ENCODE results near the gene KCNF1. TPM values are rescaled to one million over a fixed set of nuclear protein-coding genes. Genes with fewer than 3 reads are reported as not detected.

Gene KCNF1
- total RNA-seq, 1 donor from 2014 or later: 1.6 TPM

DNA sequence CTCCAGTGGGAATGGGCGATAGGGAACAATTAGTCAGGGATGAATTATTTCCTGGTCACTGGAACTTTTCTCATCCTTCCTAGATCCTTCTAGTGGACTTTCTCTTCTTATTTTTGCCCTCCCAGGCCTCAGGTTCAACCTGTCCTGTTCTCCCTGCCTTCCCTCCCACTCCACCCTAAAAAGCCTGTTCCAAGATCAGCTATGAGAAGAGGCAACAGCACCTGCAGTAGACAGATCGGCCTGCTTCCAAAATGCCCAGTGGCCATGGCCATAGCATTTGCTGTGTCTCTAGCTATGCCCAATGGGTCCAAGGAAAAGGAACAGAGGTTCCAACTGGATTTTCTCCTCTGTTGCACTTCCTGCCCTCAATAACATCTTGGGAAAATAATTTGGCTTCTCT, 16.5 kb upstream of the KCNF1 start:
- no peak overlapping the region for H3K4me3 ChIP-seq (ENCODE audit: insufficient read depth, low read depth, low read length)
- H2AFZ ChIP-seq (ENCODE audit: low read depth, low read length): no peak overlapping the region
- no peaks in the 10 kb centered on the region for H4K20me1 ChIP-seq (ENCODE audit: insufficient read depth, low read length)
- H3K27me3 ChIP-seq (ENCODE audit: insufficient read depth, low read length): peaks cover 25% of the 10 kb centered on the region
- no peak overlapping the region for H3K27ac ChIP-seq (ENCODE audit: low read depth, low read length)
- H3K4me2 ChIP-seq (ENCODE audit: low read length): no peak overlapping the region
- H3K4me1 ChIP-seq (ENCODE audit: insufficient read depth, low read length): no peaks in the 10 kb centered on the region
- no peak overlapping the region for H3K9ac ChIP-seq (ENCODE audit: low read length)
- no peak for DNase-seq (ENCODE audit: low read depth)
- H3K27ac Mint-ChIP-seq (ENCODE audit: unreplicated experiment): no peak overlapping the region
- H3K4me3 Mint-ChIP-seq (ENCODE audit: unreplicated experiment): no peak overlapping the region
- H3K79me2 ChIP-seq (ENCODE audit: insufficient read depth, low read length): no peaks in the 10 kb centered on the region
- H3K4me1 Mint-ChIP-seq (ENCODE audit: low read depth, unreplicated experiment): no peaks in the 10 kb centered on the region
- peaks cover 4% of the 10 kb centered on the region for H3K9me3 Mint-ChIP-seq (ENCODE audit: unreplicated experiment)
- no peaks in the 10 kb centered on the region for H3K36me3 Mint-ChIP-seq (ENCODE audit: low read depth, unreplicated experiment)
- H3K27me3 Mint-ChIP-seq (ENCODE audit: low read depth, unreplicated experiment): peaks cover 43% of the 10 kb centered on the region
- TF ChIP-seq, protein P1, sequence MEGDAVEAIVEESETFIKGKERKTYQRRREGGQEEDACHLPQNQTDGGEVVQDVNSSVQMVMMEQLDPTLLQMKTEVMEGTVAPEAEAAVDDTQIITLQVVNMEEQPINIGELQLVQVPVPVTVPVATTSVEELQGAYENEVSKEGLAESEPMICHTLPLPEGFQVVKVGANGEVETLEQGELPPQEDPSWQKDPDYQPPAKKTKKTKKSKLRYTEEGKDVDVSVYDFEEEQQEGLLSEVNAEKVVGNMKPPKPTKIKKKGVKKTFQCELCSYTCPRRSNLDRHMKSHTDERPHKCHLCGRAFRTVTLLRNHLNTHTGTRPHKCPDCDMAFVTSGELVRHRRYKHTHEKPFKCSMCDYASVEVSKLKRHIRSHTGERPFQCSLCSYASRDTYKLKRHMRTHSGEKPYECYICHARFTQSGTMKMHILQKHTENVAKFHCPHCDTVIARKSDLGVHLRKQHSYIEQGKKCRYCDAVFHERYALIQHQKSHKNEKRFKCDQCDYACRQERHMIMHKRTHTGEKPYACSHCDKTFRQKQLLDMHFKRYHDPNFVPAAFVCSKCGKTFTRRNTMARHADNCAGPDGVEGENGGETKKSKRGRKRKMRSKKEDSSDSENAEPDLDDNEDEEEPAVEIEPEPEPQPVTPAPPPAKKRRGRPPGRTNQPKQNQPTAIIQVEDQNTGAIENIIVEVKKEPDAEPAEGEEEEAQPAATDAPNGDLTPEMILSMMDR (IDR thresholded peaks at IDR 0.05; ENCODE audit: insufficient read depth, low read depth, low read length): no peak
- TF ChIP-seq EZH2 (IDR thresholded peaks at IDR 0.05; ENCODE audit: insufficient read depth, low read length): no peak
- no peaks in the 10 kb centered on the region for H3K36me3 ChIP-seq (ENCODE audit: insufficient read depth, low read length)
- H3K9me3 ChIP-seq (ENCODE audit: insufficient read depth, low read depth, low read length): no peaks in the 10 kb centered on the region
- no peak for FAIRE-seq

DNA sequence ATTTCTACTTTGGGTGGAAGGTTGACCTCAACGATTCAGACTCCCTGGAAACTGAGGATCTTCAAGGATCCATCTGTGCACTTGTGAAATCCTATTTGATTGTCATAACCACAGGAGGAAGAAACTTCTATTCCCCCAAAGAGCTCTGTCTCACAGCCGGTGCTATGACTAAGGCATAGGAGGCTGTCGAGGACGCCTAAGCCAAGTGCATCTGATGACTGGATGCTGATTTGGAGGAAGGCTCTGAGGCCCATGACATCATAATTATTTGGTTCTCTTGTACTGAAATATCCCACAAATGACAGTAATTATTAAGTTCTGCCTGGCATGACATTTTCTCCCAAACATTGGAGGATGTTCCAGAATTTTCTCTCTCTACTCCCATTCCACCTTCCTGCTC, 13.8 kb upstream of the KCNF1 start:
- no peaks in the 10 kb centered on the region for H3K9me3 ChIP-seq (ENCODE audit: insufficient read depth, low read depth, low read length)
- Mint-ChIP-seq H3K4me1 (ENCODE audit: low read depth, unreplicated experiment) (peaks cover 3% of the 10 kb centered on the region), H3K27me3 (ENCODE audit: low read depth, unreplicated experiment) (peaks cover 21% of the 10 kb centered on the region), H3K4me3 (ENCODE audit: unreplicated experiment) (no peak overlapping the region), H3K36me3 (ENCODE audit: low read depth, unreplicated experiment) (no peaks in the 10 kb centered on the region), H3K9me3 (ENCODE audit: unreplicated experiment) (peaks cover 3% of the 10 kb centered on the region), H3K27ac (ENCODE audit: unreplicated experiment) (no peak overlapping the region)
- no peak overlapping the region for H3K4me3 ChIP-seq (ENCODE audit: insufficient read depth, low read depth, low read length)
- H4K20me1 ChIP-seq (ENCODE audit: insufficient read depth, low read length): no peaks in the 10 kb centered on the region
- no peaks in the 10 kb centered on the region for H3K79me2 ChIP-seq (ENCODE audit: insufficient read depth, low read length)
- no peak overlapping the region for H3K4me2 ChIP-seq (ENCODE audit: low read length)
- peaks cover 6% of the 10 kb centered on the region for H3K4me1 ChIP-seq (ENCODE audit: insufficient read depth, low read length)
- TF ChIP-seq EZH2 (IDR thresholded peaks at IDR 0.05; ENCODE audit: insufficient read depth, low read length): no peak
- TF ChIP-seq, protein P1 (IDR thresholded peaks at IDR 0.05; ENCODE audit: insufficient read depth, low read depth, low read length): no peak
- no peak overlapping the region for H3K9ac ChIP-seq (ENCODE audit: low read length)
- no peak overlapping the region for H2AFZ ChIP-seq (ENCODE audit: low read depth, low read length)
- peaks cover 3% of the 10 kb centered on the region for H3K27me3 ChIP-seq (ENCODE audit: insufficient read depth, low read length)
- no peak overlapping the region for H3K27ac ChIP-seq (ENCODE audit: low read depth, low read length)
- peak; percentile 30 for DNase-seq (ENCODE audit: low read depth)
- no peak for FAIRE-seq
- no peaks in the 10 kb centered on the region for H3K36me3 ChIP-seq (ENCODE audit: insufficient read depth, low read length)

DNA sequence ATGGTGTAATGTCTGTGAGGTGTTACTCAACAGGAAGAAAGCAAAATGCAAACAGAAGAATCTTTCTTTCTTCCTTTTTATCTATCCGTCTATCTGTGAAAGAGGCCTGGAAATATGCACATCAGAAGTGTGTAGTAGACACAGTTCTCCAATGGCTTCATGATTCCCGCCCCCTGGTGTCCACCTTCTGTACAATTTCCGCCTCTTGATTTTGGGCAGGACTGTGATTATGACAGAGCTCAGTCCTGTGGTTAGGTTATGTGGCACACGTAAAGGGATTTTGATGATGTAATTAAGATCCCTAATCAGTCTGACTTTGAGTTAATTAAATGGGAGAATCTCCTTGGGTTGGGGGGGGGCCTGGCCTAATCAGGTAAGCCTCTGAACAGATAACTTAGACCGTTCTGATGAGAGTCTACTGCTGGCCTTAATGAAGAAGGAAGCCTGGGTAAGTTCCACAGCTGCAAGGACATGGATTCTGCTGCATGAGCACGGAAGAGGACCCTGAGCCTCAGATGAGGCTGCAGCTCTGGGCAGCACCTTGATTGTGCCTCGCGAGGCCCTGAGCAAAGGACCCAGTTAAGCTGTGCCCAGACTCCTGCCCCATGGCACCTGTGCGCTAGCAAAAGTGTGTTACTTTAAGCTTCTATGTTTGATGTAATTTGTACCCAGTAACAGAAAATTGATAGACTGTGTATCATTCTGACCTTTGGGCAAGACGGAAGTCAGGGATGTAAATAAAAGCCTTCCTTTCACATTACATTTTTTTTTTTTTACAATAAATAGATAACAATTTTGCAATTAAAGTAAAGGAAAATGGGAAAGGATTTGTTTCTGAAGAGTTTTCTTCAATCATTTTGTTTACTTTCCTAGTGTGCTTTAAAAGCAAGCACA, 11.3 kb upstream of the KCNF1 start:
- peaks cover 3% of the 10 kb centered on the region for H3K4me1 Mint-ChIP-seq (ENCODE audit: low read depth, unreplicated experiment)
- Histone ChIP-seq H3K27me3 (ENCODE audit: insufficient read depth, low read length) (no peaks in the 10 kb centered on the region), H3K4me2 (ENCODE audit: low read length) (no peak overlapping the region), H3K36me3 (ENCODE audit: insufficient read depth, low read length) (no peaks in the 10 kb centered on the region), H3K4me3 (ENCODE audit: insufficient read depth, low read depth, low read length) (no peak overlapping the region), H4K20me1 (ENCODE audit: insufficient read depth, low read length) (no peaks in the 10 kb centered on the region), H3K27ac (ENCODE audit: low read depth, low read length) (no peak overlapping the region), H3K79me2 (ENCODE audit: insufficient read depth, low read length) (no peaks in the 10 kb centered on the region), H2AFZ (ENCODE audit: low read depth, low read length) (no peak overlapping the region), H3K4me1 (ENCODE audit: insufficient read depth, low read length) (peaks cover 6% of the 10 kb centered on the region), H3K9me3 (ENCODE audit: insufficient read depth, low read depth, low read length) (no peaks in the 10 kb centered on the region), H3K9ac (ENCODE audit: low read length) (no peak overlapping the region)
- no peak for TF ChIP-seq EZH2 (IDR thresholded peaks at IDR 0.05; ENCODE audit: insufficient read depth, low read length)
- TF ChIP-seq, protein P1 (IDR thresholded peaks at IDR 0.05; ENCODE audit: insufficient read depth, low read depth, low read length): no peak
- no peak for FAIRE-seq
- no peaks in the 10 kb centered on the region for H3K9me3 Mint-ChIP-seq (ENCODE audit: unreplicated experiment)
- H3K27ac Mint-ChIP-seq (ENCODE audit: unreplicated experiment): no peak overlapping the region
- no peak overlapping the region for H3K4me3 Mint-ChIP-seq (ENCODE audit: unreplicated experiment)
- no peaks in the 10 kb centered on the region for H3K36me3 Mint-ChIP-seq (ENCODE audit: low read depth, unreplicated experiment)
- DNase-seq (ENCODE audit: low read depth): no peak
- H3K27me3 Mint-ChIP-seq (ENCODE audit: low read depth, unreplicated experiment): peaks cover under 1% of the 10 kb centered on the region
